Measurements from ENCODE around the gene SOX13. TPM values are rescaled to one million over a fixed set of nuclear protein-coding genes. Genes with fewer than 3 reads are reported as not detected.

The SOX13 gene
- total RNA-seq, 1 donor from 2014 or later: 41.0 TPM

- no peaks in the 10 kb centered on the region for H3K9me3 ChIP-seq
These were observed 41.7 kb upstream of the SOX13 start for GRCh38 chr1:204031098-204031710.

GRCh38 chr1:204032642-204033235 is 40.2 kb upstream of the SOX13 start:
- TF ChIP-seq CTCF (IDR thresholded peaks at IDR 0.05) (no peak), POLR2AphosphoS5 (IDR thresholded peaks at IDR 0.05; ENCODE audit: insufficient read depth in 1 of 2, low read depth in 1 of 2) (no peak), POLR2A (IDR thresholded peaks at IDR 0.05) (no peak)
- Histone ChIP-seq H3K36me3 (no peaks in the 10 kb centered on the region), H3K9me3 (no peaks in the 10 kb centered on the region), H3K27me3 (no peaks in the 10 kb centered on the region), H3K4me3 (no peak overlapping the region), H3K27ac (no peak overlapping the region), H3K4me1 (no peaks in the 10 kb centered on the region)
- intact Hi-C loops (cut with DNase I): no loop called here
- DNase-seq (ENCODE audit: extremely low spot score in 2 of 2): no peak

More at GRCh38 chr1:204031098-204031710, 41.7 kb upstream of the SOX13 start:
- intact Hi-C loops (cut with DNase I): no loop called here
- Histone ChIP-seq H3K27me3 (no peaks in the 10 kb centered on the region), H3K36me3 (no peaks in the 10 kb centered on the region), H3K4me1 (no peaks in the 10 kb centered on the region), H3K4me3 (no peak overlapping the region), H3K27ac (no peak overlapping the region)
- no peak for DNase-seq (ENCODE audit: extremely low spot score in 2 of 2)
- TF ChIP-seq POLR2AphosphoS5 (IDR thresholded peaks at IDR 0.05; ENCODE audit: insufficient read depth in 1 of 2, low read depth in 1 of 2) (no peak), POLR2A (IDR thresholded peaks at IDR 0.05) (no peak), CTCF (IDR thresholded peaks at IDR 0.05) (no peak)

- Histone ChIP-seq H3K4me1 (no peaks in the 10 kb centered on the region), H3K4me3 (no peak overlapping the region), H3K9me3 (no peaks in the 10 kb centered on the region), H3K36me3 (no peaks in the 10 kb centered on the region), H3K27me3 (no peaks in the 10 kb centered on the region), H3K27ac (no peak overlapping the region)
- intact Hi-C loops (cut with DNase I): no loop called here
- no peak for TF ChIP-seq CTCF (IDR thresholded peaks at IDR 0.05)
- TF ChIP-seq POLR2AphosphoS5 (IDR thresholded peaks at IDR 0.05; ENCODE audit: insufficient read depth in 1 of 2, low read depth in 1 of 2): no peak
- no peak for TF ChIP-seq POLR2A (IDR thresholded peaks at IDR 0.05)
- DNase-seq (ENCODE audit: extremely low spot score in 2 of 2): no peak
These were observed 39.6 kb upstream of the SOX13 start for GRCh38 chr1:204033306-204033705.

- peaks cover 13% of the 10 kb centered on the region for H3K4me1 ChIP-seq
- no peaks in the 10 kb centered on the region for H3K36me3 ChIP-seq
- intact Hi-C loops (cut with DNase I): no loop called here
- no peak overlapping the region for H3K27ac ChIP-seq
- no peak for DNase-seq (ENCODE audit: extremely low spot score in 2 of 2)
- H3K9me3 ChIP-seq: no peaks in the 10 kb centered on the region
- no peak overlapping the region for H3K4me3 ChIP-seq
- TF ChIP-seq CTCF (IDR thresholded peaks at IDR 0.05) (no peak), POLR2AphosphoS5 (IDR thresholded peaks at IDR 0.05; ENCODE audit: insufficient read depth in 1 of 2, low read depth in 1 of 2) (no peak), POLR2A (IDR thresholded peaks at IDR 0.05) (no peak)
- H3K27me3 ChIP-seq: no peaks in the 10 kb centered on the region
These were observed 35.8 kb upstream of the SOX13 start for GRCh38 chr1:204036882-204037655.

Data from vagina (tissue), 2 donors.